H9 (cell line): Measurements from ENCODE around the gene MAP4K3. TPM values are rescaled to one million over a fixed set of nuclear protein-coding genes. Genes with fewer than 3 reads are reported as not detected.

Experiments used
- DNase-seq: peaks from one replicate; pipeline ENCODE4 v3.0.0-alpha.2; 2017
- H2AFZ ChIP-seq: one replicate; pipeline ENCODE4 v1.6.1; 2013; ENCODE audit warnings: mild to moderate bottlenecking, low read length, control low read depth, moderate library complexity
- H2AK5ac ChIP-seq: 2 replicates; pipeline ENCODE4 v1.6.1; 2013; ENCODE audit warnings: low read length, control low read depth, mixed read lengths; ENCODE audit not compliant: insufficient read length
- H2BK120ac ChIP-seq: one replicate; pipeline ENCODE4 v1.6.1; 2013; ENCODE audit warnings: low read depth, mild to moderate bottlenecking, low read length, control low read depth, inconsistent platforms; ENCODE audit not compliant: poor library complexity, severe bottlenecking
- H2BK12ac ChIP-seq: 2 replicates; pipeline ENCODE4 v1.6.1; 2013; ENCODE audit warnings: low read length, control low read depth, mixed read lengths, low read depth; ENCODE audit not compliant: insufficient read length
- H2BK15ac ChIP-seq: 2 replicates; pipeline ENCODE4 v1.6.1; 2013; ENCODE audit warnings: low read depth, low read length, control low read depth
- H2BK20ac ChIP-seq: one replicate; pipeline ENCODE4 v1.6.1; 2013; ENCODE audit warnings: low read depth, mild to moderate bottlenecking, low read length, control low read depth, inconsistent platforms; ENCODE audit not compliant: poor library complexity, severe bottlenecking
- H2BK5ac ChIP-seq: 2 replicates; pipeline ENCODE4 v1.6.1; 2013; ENCODE audit warnings: low read length, control low read depth, mixed read lengths; ENCODE audit not compliant: insufficient read length
- H3K14ac ChIP-seq: 2 replicates; pipeline ENCODE4 v1.6.1; 2013; ENCODE audit warnings: low read length, control low read depth; ENCODE audit not compliant: insufficient read depth
- H3K18ac ChIP-seq: 2 replicates; pipeline ENCODE4 v1.6.1; 2013; ENCODE audit warnings: low read depth, mild to moderate bottlenecking, mixed read lengths, low read length, control low read depth; ENCODE audit not compliant: insufficient read length
- H3K23ac ChIP-seq: 2 replicates; pipeline ENCODE4 v1.6.1; 2013; ENCODE audit warnings: low read length, control low read depth, mixed read lengths, low read depth; ENCODE audit not compliant: insufficient read length
- H3K23me2 ChIP-seq: 2 replicates; pipeline ENCODE4 v1.6.1; 2013; ENCODE audit warnings: low read depth, mild to moderate bottlenecking, mixed read lengths, low read length, control low read depth; ENCODE audit not compliant: insufficient read length, poor library complexity, severe bottlenecking
- H3K27ac ChIP-seq: 2 replicates; pipeline ENCODE4 v1.5.1; 2013; ENCODE audit warnings: low read length, control low read depth, mixed read lengths, low read depth; ENCODE audit not compliant: insufficient read length
- H3K27me3 ChIP-seq: 2 replicates; pipeline ENCODE4 v1.6.1; 2013; ENCODE audit warnings: low read length, control low read depth, inconsistent platforms; ENCODE audit not compliant: insufficient read depth
- H3K4ac ChIP-seq: 2 replicates; pipeline ENCODE4 v1.6.1; 2013; ENCODE audit warnings: low read depth, mild to moderate bottlenecking, control low read depth, inconsistent platforms, low read length, moderate library complexity
- H3K4me1 ChIP-seq: 2 replicates; pipeline ENCODE4 v1.6.1; 2013; ENCODE audit warnings: low read length, control low read depth, inconsistent platforms; ENCODE audit not compliant: insufficient read depth
- H3K4me2 ChIP-seq: 2 replicates; pipeline ENCODE4 v1.6.1; 2013; ENCODE audit warnings: low read length, control low read depth, mixed read lengths; ENCODE audit not compliant: insufficient read length, insufficient read depth
- H3K56ac ChIP-seq: 2 replicates; pipeline ENCODE4 v1.6.1; 2013; ENCODE audit warnings: low read depth, mild to moderate bottlenecking, mixed read lengths, low read length, control low read depth; ENCODE audit not compliant: insufficient read length
- H3K79me1 ChIP-seq: 2 replicates; pipeline ENCODE4 v1.6.1; 2013; ENCODE audit warnings: low read depth, mild to moderate bottlenecking, moderate library complexity, low read length, control low read depth, inconsistent platforms; ENCODE audit not compliant: insufficient read depth, poor library complexity, severe bottlenecking
- H3K79me2 ChIP-seq: 2 replicates; pipeline ENCODE4 v1.6.1; 2013; ENCODE audit warnings: low read length, control low read depth, inconsistent platforms; ENCODE audit not compliant: insufficient read depth
- H3K9ac ChIP-seq: 2 replicates; pipeline ENCODE4 v1.6.1; 2013; ENCODE audit warnings: low read length, control low read depth, mixed read lengths; ENCODE audit not compliant: insufficient read length; ENCODE audit errors: extremely low read depth
- H3K9me3 ChIP-seq: one replicate; pipeline ENCODE4 v1.6.1; 2013; ENCODE audit warnings: low read depth, low read length, inconsistent platforms; ENCODE audit not compliant: control insufficient read depth
- H3T11ph ChIP-seq: one replicate; pipeline ENCODE4 v1.6.1; 2013; ENCODE audit warnings: mild to moderate bottlenecking, low read length, control low read depth, inconsistent platforms
- H4K20me1 ChIP-seq: one replicate; pipeline ENCODE4 v1.6.1; 2013; ENCODE audit not compliant: control insufficient read depth, insufficient read length, insufficient read depth
- H4K5ac ChIP-seq: 2 replicates; pipeline ENCODE4 v1.6.1; 2013; ENCODE audit warnings: low read depth, mild to moderate bottlenecking, mixed read lengths, low read length, control low read depth; ENCODE audit not compliant: insufficient read length
- H4K8ac ChIP-seq: replicated peaks from 2 replicates; pipeline ENCODE4 v1.6.1; 2013; ENCODE audit warnings: low read length, control low read depth, mixed read lengths, low read depth; ENCODE audit not compliant: insufficient read length
- H4K91ac ChIP-seq: 2 replicates; pipeline ENCODE4 v1.6.1; 2013; ENCODE audit warnings: low read depth, mild to moderate bottlenecking, moderate library complexity, mixed read lengths, low read length, control low read depth; ENCODE audit not compliant: insufficient read length
- H3K27ac Mint-ChIP-seq, 3 experiments: 2 replicates in 2 of 3; 3 replicates in 1 of 3; pipeline ENCODE4 v1.8.0; 2020 to 2021; ENCODE audit warnings: mixed read lengths in 3 of 3, mild to moderate bottlenecking in 1 of 3, moderate library complexity in 1 of 3
- H3K27me3 Mint-ChIP-seq: 2 replicates; pipeline ENCODE4 v1.8.0; 2021; ENCODE audit warnings: low read depth, mild to moderate bottlenecking, moderate library complexity, mixed read lengths
- H3K36me3 Mint-ChIP-seq, 3 experiments: 2 replicates in 2 of 3; 3 replicates in 1 of 3; pipeline ENCODE4 v1.8.0; 2020 to 2021; ENCODE audit warnings: low read depth in 3 of 3, mixed read lengths in 3 of 3; ENCODE audit not compliant: insufficient read depth in 1 of 3
- H3K4me1 Mint-ChIP-seq, 2 experiments: 2 replicates each; pipeline ENCODE4 v1.8.0; 2020; ENCODE audit warnings: mixed read lengths in 2 of 2
- H3K4me3 Mint-ChIP-seq, 2 experiments: 2 replicates in 1 of 2; 3 replicates in 1 of 2; pipeline ENCODE4 v1.8.0; 2020 to 2021; ENCODE audit warnings: mild to moderate bottlenecking in 2 of 2, mixed read lengths in 2 of 2, moderate library complexity in 1 of 2
- H3K9me3 Mint-ChIP-seq, 2 experiments: 2 replicates in 1 of 2; 3 replicates in 1 of 2; pipeline ENCODE4 v1.8.0; 2020; ENCODE audit warnings: mild to moderate bottlenecking in 2 of 2, mixed read lengths in 2 of 2, moderate library complexity in 1 of 2
- WGBS: extraction: QIAGEN DNeasy Blood & Tissue Kit; methylation state at CpG from one replicate; pipeline ENCODE4 v1.1.7; 2013; ENCODE audit warnings: missing lambda C conversion rate, low lambda C conversion rate, mixed read lengths; ENCODE audit not compliant: insufficient read length; ENCODE audit errors: extremely low coverage; 5-methylcytosine and 5-hydroxymethylcytosine counted together
- total RNA-seq: library from RNA; stranded (reverse); gene quantifications from 2 replicates; pipeline ENCODE4 v1.2.1, GENCODE V29; 2021
- TF ChIP-seq, protein P1 (sequence below): fragments of 200-600 bp; sonication (generic); conservative IDR thresholded peaks from 3 replicates; pipeline ENCODE4 v1.8.0; 2021; ENCODE audit warnings: antibody characterized with exemption, mild to moderate bottlenecking

The MAP4K3 gene
- total RNA-seq, 1 experiment from 2014 or later: 37.9 TPM

DNA sequence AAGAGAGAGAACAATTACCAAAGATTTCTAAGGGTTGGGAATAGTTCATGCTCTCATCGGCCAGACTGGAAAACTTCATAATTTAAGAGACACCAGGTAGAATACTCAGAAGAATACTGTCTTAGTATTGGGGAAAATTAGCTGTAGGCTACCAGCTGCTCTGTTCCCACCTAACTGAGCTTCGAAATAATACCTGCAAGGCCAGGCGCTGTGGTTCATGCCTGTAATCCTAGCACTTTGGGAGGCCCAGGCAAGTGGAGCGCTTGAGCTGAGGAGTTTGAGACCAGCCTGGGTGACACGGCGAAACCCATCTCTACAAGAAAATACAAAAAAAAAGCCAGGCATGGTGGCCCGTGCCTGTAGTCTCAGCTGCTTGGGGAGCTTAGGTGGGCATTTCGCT is 35.8 kb downstream of the MAP4K3 start:
- H4K5ac ChIP-seq: no peak overlapping the region
- H3K4me2 ChIP-seq: no peak overlapping the region
- H2BK20ac ChIP-seq: no peak overlapping the region
- H3K18ac ChIP-seq: no peak overlapping the region
- TF ChIP-seq, protein P1, sequence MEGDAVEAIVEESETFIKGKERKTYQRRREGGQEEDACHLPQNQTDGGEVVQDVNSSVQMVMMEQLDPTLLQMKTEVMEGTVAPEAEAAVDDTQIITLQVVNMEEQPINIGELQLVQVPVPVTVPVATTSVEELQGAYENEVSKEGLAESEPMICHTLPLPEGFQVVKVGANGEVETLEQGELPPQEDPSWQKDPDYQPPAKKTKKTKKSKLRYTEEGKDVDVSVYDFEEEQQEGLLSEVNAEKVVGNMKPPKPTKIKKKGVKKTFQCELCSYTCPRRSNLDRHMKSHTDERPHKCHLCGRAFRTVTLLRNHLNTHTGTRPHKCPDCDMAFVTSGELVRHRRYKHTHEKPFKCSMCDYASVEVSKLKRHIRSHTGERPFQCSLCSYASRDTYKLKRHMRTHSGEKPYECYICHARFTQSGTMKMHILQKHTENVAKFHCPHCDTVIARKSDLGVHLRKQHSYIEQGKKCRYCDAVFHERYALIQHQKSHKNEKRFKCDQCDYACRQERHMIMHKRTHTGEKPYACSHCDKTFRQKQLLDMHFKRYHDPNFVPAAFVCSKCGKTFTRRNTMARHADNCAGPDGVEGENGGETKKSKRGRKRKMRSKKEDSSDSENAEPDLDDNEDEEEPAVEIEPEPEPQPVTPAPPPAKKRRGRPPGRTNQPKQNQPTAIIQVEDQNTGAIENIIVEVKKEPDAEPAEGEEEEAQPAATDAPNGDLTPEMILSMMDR: no peak
- 0 out of 5 replicates have a peak overlapping the region, but pooled peaks of 1 of the 2 experiments have one; percentile 12 for H3K4me3 Mint-ChIP-seq
- no peak overlapping the region for H3T11ph ChIP-seq
- H2AFZ ChIP-seq: no peak overlapping the region
- no peak overlapping the region for H4K8ac ChIP-seq
- no peak overlapping the region for H2BK15ac ChIP-seq
- no peaks in the 10 kb centered on the region for H3K9me3 ChIP-seq
- H2BK120ac ChIP-seq: no peak overlapping the region
- no peaks in the 10 kb centered on the region for H3K23me2 ChIP-seq
- no peaks in the 10 kb centered on the region for H3K9me3 Mint-ChIP-seq
- H4K91ac ChIP-seq: no peak overlapping the region
- no peak for DNase-seq
- no peak overlapping the region for H2BK5ac ChIP-seq
- no peak overlapping the region for H3K23ac ChIP-seq
- no peak overlapping the region for H2AK5ac ChIP-seq
- peak overlapping the region; percentile 38 to 83 (median 71); a peak in 6 of 7 replicates for H3K27ac Mint-ChIP-seq
- peaks cover 52 to 63% of the 10 kb centered on the region in 2 experiments for H3K4me1 Mint-ChIP-seq
- peaks cover 43% of the 10 kb centered on the region; the same call in 1 of the 2 replicates for H3K79me2 ChIP-seq
- H3K27me3 Mint-ChIP-seq: no peaks in the 10 kb centered on the region
- H3K27ac ChIP-seq: no peak overlapping the region
- H2BK12ac ChIP-seq: no peak overlapping the region
- WGBS: no CpG with 5 or more reads among the region's 8 CpGs
- peak overlapping the region; percentile 19 for H3K9ac ChIP-seq
- H3K36me3 Mint-ChIP-seq: peaks cover 0 to 3% (median 0%) of the 10 kb centered on the region in 3 experiments; a peak in 2 of 7 replicates
- H3K56ac ChIP-seq: no peak overlapping the region
- peaks cover 7% of the 10 kb centered on the region for H3K79me1 ChIP-seq
- no peaks in the 10 kb centered on the region for H4K20me1 ChIP-seq
- peak overlapping the region; percentile 29; the same call in 1 of the 2 replicates for H3K14ac ChIP-seq
- H3K4ac ChIP-seq: no peak overlapping the region
- H3K27me3 ChIP-seq: no peaks in the 10 kb centered on the region
- H3K4me1 ChIP-seq: peaks cover 14% of the 10 kb centered on the region; the same call in 1 of the 2 replicates
